GM12872 (cell line): ENCODE measurements around the gene PASK.

Source experiments
- TF ChIP-seq, protein P1 (sequence below): IDR thresholded peaks from 3 replicates; pipeline ENCODE4 v1.5.1; 2011; ENCODE audit warnings: low read depth, mild to moderate bottlenecking, low read length, moderate library complexity; ENCODE audit not compliant: insufficient read depth

PASK gene

DNA sequence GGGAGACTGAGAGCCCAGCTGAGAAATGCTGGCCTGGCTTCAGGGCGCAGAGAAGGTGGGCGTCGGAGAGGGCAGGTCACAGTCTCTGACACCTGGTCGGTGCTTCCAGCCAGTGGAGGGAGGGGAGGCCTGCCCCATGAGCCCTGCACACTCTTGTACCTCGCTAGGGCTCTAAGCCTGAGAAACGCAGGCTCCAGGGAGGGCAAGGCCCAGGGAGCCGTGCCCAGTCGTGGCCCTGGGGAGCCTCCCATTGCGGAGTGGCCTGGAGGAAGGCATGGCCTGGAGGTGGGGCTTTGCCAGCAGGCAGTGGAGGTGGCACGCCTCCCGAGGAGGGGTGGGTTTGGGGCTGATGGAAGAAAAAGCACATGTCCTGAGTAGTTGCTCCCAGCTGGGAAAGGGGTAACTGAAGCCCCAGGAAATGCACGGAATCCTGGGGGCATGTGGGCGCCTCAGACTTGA is 86.2 kb downstream of the PASK start:
- TF ChIP-seq, protein P1, sequence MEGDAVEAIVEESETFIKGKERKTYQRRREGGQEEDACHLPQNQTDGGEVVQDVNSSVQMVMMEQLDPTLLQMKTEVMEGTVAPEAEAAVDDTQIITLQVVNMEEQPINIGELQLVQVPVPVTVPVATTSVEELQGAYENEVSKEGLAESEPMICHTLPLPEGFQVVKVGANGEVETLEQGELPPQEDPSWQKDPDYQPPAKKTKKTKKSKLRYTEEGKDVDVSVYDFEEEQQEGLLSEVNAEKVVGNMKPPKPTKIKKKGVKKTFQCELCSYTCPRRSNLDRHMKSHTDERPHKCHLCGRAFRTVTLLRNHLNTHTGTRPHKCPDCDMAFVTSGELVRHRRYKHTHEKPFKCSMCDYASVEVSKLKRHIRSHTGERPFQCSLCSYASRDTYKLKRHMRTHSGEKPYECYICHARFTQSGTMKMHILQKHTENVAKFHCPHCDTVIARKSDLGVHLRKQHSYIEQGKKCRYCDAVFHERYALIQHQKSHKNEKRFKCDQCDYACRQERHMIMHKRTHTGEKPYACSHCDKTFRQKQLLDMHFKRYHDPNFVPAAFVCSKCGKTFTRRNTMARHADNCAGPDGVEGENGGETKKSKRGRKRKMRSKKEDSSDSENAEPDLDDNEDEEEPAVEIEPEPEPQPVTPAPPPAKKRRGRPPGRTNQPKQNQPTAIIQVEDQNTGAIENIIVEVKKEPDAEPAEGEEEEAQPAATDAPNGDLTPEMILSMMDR = no peak

DNA sequence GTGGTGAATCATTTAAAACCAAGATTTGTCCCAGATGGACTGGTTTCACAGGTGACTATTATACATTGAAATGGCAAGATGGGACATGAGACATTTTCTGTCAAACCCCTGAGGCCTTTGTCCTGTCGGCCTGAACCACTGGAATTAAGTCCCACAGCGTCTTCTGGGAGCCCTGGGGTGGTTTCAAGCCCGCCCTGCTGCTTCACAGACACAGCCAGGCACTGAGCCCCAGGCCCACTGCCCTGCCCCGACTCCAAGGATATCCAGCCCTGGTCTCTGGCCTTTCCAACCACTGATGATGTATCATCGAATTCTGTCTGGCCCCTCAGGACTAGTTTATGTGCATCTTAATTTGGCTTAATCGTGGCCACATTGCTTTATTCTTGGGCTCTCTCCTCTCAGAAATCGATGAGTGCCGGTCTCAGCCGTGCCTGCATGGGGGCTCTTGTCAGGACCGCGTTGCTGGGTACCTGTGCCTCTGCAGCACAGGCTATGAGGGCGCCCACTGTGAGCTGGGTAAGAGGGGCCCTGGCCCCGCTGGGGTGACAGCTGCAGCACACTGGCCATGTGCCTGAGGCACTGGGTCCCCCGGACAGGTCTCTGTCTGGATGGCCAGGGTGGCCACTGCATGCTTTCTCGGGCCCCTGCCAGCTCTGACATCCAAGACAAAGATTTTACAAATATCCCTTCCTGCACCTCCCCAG is 86.7 kb downstream of the PASK start:
- TF ChIP-seq, protein P1 = no peak

DNA sequence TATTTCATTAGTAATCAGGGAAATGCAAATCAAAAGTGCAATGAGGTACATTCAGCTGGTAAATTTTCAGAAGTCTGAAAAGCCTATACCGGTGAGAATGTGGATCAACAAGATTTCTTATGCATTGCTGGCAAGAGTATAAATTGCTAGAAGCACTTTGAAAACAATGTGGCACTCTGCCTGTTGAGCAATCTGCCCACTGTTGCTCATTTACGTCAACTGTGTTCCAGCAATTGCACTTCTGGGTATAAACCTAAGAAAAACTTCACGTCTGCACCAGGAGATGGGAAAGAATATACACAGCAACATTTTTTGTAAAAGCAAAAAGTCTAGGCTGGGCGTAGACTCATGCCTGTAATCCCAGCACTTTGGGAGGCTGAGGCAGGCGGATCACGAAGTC is 88.0 kb downstream of the PASK start:
- TF ChIP-seq, protein P1 = no peak
